Muscle layer of duodenum (tissue), 2 donors: ENCODE measurements around the gene OPN5.

ENCODE experiments used
- H3K27ac ChIP-seq: one replicate; pipeline ENCODE4 v1.7.0; 2013; ENCODE audit warnings: mild to moderate bottlenecking, low read length
- H3K27me3 ChIP-seq: one replicate; pipeline ENCODE4 v1.7.0; 2013; ENCODE audit warnings: low read depth, mild to moderate bottlenecking, control low read depth, low read length
- H3K36me3 ChIP-seq, 2 donors: one replicate each; pipeline ENCODE4 v1.7.0; 2013; ENCODE audit warnings: low read length in 2 of 2, control low read depth in 1 of 2, mild to moderate bottlenecking in 1 of 2; ENCODE audit not compliant: insufficient read depth in 2 of 2, control insufficient read depth in 1 of 2
- H3K4me1 ChIP-seq, 2 donors: one replicate each; pipeline ENCODE4 v1.7.0; 2013; ENCODE audit warnings: low read length in 2 of 2, mild to moderate bottlenecking in 2 of 2, control low read depth in 1 of 2, moderate library complexity in 1 of 2; ENCODE audit not compliant: insufficient read depth in 2 of 2, control insufficient read depth in 1 of 2
- H3K4me3 ChIP-seq, 2 donors: one replicate each; pipeline ENCODE4 v1.7.0; 2013; ENCODE audit warnings: low read length in 2 of 2, low read depth in 1 of 2, mild to moderate bottlenecking in 1 of 2
- H3K9me3 ChIP-seq, 2 donors: one replicate each; pipeline ENCODE4 v1.7.0; 2013; ENCODE audit warnings: low read length in 2 of 2, control low read depth in 1 of 2, mild to moderate bottlenecking in 1 of 2; ENCODE audit not compliant: control insufficient read depth in 1 of 2
- donor health status: healthy.

Gene OPN5

DNA sequence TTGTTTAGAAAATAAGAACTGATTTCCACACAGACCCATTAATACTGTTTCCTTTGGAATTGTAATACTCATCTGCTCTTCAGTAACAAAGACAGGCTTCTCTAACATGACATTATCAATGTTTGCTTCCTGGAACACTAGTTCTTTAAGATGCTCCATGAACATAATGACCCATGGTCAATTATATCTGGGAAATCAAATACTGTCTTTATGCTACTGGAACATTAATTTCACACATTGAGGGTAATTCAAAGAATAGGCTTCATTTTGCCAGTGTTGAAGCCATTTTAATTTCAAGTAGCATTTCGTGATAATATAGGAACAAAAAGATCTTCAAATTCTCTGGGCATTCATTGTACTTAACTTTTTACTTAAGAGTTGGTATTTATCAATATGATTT, 80.9 kb downstream of the OPN5 start:
- Histone ChIP-seq H3K27ac (no peak overlapping the region), H3K36me3 (no peaks in the 10 kb centered on the region), H3K4me3 (no peak overlapping the region), H3K4me1 (no peaks in the 10 kb centered on the region), H3K27me3 (no peaks in the 10 kb centered on the region), H3K9me3 (no peaks in the 10 kb centered on the region)

GRCh38 chr6:47865206-47865605, 83.4 kb downstream of the OPN5 start:
- H3K36me3 ChIP-seq: no peaks in the 10 kb centered on the region
- no peak overlapping the region for H3K4me3 ChIP-seq
- no peaks in the 10 kb centered on the region for H3K9me3 ChIP-seq
- H3K27me3 ChIP-seq: no peaks in the 10 kb centered on the region
- H3K4me1 ChIP-seq: no peaks in the 10 kb centered on the region
- no peak overlapping the region for H3K27ac ChIP-seq

DNA sequence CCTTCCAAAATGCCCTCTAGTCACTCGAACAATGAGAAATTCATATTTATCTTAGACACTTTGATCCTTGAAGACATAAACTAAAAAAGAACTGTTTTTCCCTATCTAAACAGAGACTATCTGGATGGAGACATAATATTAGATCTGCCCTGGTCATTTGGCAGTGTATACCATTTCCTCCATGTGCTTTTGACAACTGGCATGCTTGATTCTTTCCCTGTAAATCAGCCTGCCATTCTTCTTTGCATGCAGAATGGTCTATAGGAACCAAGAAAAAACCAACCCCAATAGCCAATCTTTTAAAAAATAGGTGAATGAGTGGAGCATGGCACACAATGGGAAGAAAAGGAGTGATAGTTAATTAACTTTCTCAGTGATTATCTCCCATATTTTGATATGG, 93.8 kb downstream of the OPN5 start:
- no peaks in the 10 kb centered on the region for H3K36me3 ChIP-seq
- no peak overlapping the region for H3K4me3 ChIP-seq
- no peaks in the 10 kb centered on the region for H3K27me3 ChIP-seq
- H3K4me1 ChIP-seq: no peaks in the 10 kb centered on the region
- no peak overlapping the region for H3K27ac ChIP-seq
- H3K9me3 ChIP-seq: no peaks in the 10 kb centered on the region
